Liver (tissue), 9 donors: ENCODE data around the gene FRAT1. TPM values are rescaled to one million over a fixed set of nuclear protein-coding genes. Genes with fewer than 3 reads are reported as not detected.

Experiments
- DNase-seq: peaks from one replicate; pipeline ENCODE4 v3.0.0-alpha.2; 2017; ENCODE audit warnings: low spot score
- H3K27ac ChIP-seq, 2 donors: one replicate each; pipeline ENCODE4 v1.7.0; 2013; ENCODE audit warnings: inconsistent platforms in 2 of 2, low read length in 2 of 2, control low read depth in 1 of 2, low read depth in 1 of 2, mild to moderate bottlenecking in 1 of 2
- H3K27me3 ChIP-seq, 4 donors: one replicate each; pipeline versions ENCODE4 v1.6.1 to v1.7.0; 2013; ENCODE audit warnings: low read length in 3 of 4, inconsistent platforms in 1 of 4, mild to moderate bottlenecking in 1 of 4, moderate library complexity in 1 of 4; ENCODE audit not compliant: control insufficient read depth in 4 of 4, insufficient read depth in 4 of 4
- H3K36me3 ChIP-seq, 4 donors: one replicate each; pipeline versions ENCODE4 v1.6.1 to v1.7.0; 2013; ENCODE audit warnings: low read length in 3 of 4, mild to moderate bottlenecking in 3 of 4, low read depth in 1 of 4, moderate library complexity in 1 of 4; ENCODE audit not compliant: control insufficient read depth in 4 of 4, insufficient read depth in 3 of 4
- H3K4me1 ChIP-seq, 4 donors: one replicate each; pipeline versions ENCODE4 v1.6.1 to v1.7.0; 2013; ENCODE audit warnings: low read length in 3 of 4, mild to moderate bottlenecking in 3 of 4, moderate library complexity in 1 of 4; ENCODE audit not compliant: control insufficient read depth in 4 of 4, insufficient read depth in 4 of 4
- H3K4me3 ChIP-seq, 3 donors: one replicate each; pipeline versions ENCODE4 v1.6.1 to v1.7.0; 2013; ENCODE audit warnings: low read length in 3 of 3, control low read depth in 1 of 3, low read depth in 1 of 3, mild to moderate bottlenecking in 1 of 3
- H3K9ac ChIP-seq, 2 donors: one replicate each; pipeline ENCODE4 v1.7.0; 2013; ENCODE audit warnings: low read length in 2 of 2, mild to moderate bottlenecking in 2 of 2, moderate library complexity in 2 of 2, control low read depth in 1 of 2, low read depth in 1 of 2
- H3K9me3 ChIP-seq, 4 donors: one replicate each; pipeline versions ENCODE4 v1.6.1 to v1.7.0; 2013; ENCODE audit warnings: low read length in 3 of 4; ENCODE audit not compliant: control insufficient read depth in 4 of 4
- ATF3 ChIP-seq: IDR thresholded peaks from 2 replicates; pipeline ENCODE4 v1.6.1; 2016; ENCODE audit warnings: antibody characterized with exemption
- CTCF ChIP-seq: fragments of 150-350 bp; IDR thresholded peaks from 2 replicates; pipeline ENCODE4 v1.5.1; 2017; ENCODE audit warnings: improper control_type of control experiment, low read depth, low read length; ENCODE audit not compliant: missing input control
- EGR1 ChIP-seq, 2 donors: IDR thresholded peaks; 2 replicates each; pipeline ENCODE4 v1.6.1; 2016 to 2018; ENCODE audit warnings: antibody characterized with exemption in 2 of 2, low read depth in 2 of 2
- FOXA2 ChIP-seq: IDR thresholded peaks from 2 replicates; pipeline ENCODE4 v1.6.1; 2016; ENCODE audit warnings: antibody characterized with exemption
- GABPA ChIP-seq, 2 donors: IDR thresholded peaks in 1 of 2; conservative IDR thresholded peaks in 1 of 2; 2 replicates each; pipeline ENCODE4 v1.6.1; 2016; ENCODE audit warnings: antibody characterized with exemption in 2 of 2, mild to moderate bottlenecking in 1 of 2, moderate library complexity in 1 of 2
- HNF4G ChIP-seq: IDR thresholded peaks from 2 replicates; pipeline ENCODE4 v1.6.1; 2016; ENCODE audit warnings: antibody characterized with exemption
- JUND ChIP-seq, 2 donors: IDR thresholded peaks; 2 replicates each; pipeline ENCODE4 v1.6.1; 2016; ENCODE audit warnings: antibody characterized with exemption in 2 of 2
- MAX ChIP-seq: IDR thresholded peaks from 2 replicates; pipeline ENCODE4 v1.6.1; 2016; ENCODE audit warnings: antibody characterized with exemption
- NR2F2 ChIP-seq: IDR thresholded peaks from 2 replicates; pipeline ENCODE4 v1.6.1; 2016; ENCODE audit warnings: antibody characterized with exemption
- RAD21 ChIP-seq, 2 donors: IDR thresholded peaks; 2 replicates each; pipeline ENCODE4 v1.6.1; 2016; ENCODE audit warnings: antibody characterized with exemption in 2 of 2, mild to moderate bottlenecking in 2 of 2
- REST ChIP-seq: IDR thresholded peaks from 2 replicates; pipeline ENCODE4 v1.6.1; 2016; ENCODE audit warnings: antibody characterized with exemption, mild to moderate bottlenecking
- SP1 ChIP-seq: IDR thresholded peaks from 2 replicates; pipeline ENCODE4 v1.6.1; 2018; ENCODE audit warnings: antibody characterized with exemption, mild to moderate bottlenecking
- TAF1 ChIP-seq: conservative IDR thresholded peaks from 2 replicates; pipeline ENCODE4 v1.6.1; 2016; ENCODE audit warnings: antibody characterized with exemption, mild to moderate bottlenecking
- ZBTB33 ChIP-seq: IDR thresholded peaks from 2 replicates; pipeline ENCODE4 v1.6.1; 2016; ENCODE audit warnings: antibody characterized with exemption
- WGBS: extraction: QIAGEN DNeasy Blood & Tissue Kit; methylation state at CpG from one replicate; pipeline ENCODE4 v1.1.7; 2013; 5-methylcytosine and 5-hydroxymethylcytosine counted together
- polyA plus RNA-seq, 2 donors: library from polyadenylated mRNA; stranded (reverse) in 1 of 2; unstranded in 1 of 2; fragments of 200-250 nt in 1 of 2; fragments of >200 nt in 1 of 2; fragmentation: Nextera tagmentation in 1 of 2; extraction: Ambion mirVana in 1 of 2; gene quantifications; one replicate each; pipeline versions ENCODE4 v1.2.1 to v1.2.3, GENCODE V29; 2013 to 2015
- total RNA-seq, 2 donors: library from RNA; depleted of rRNA; stranded (reverse); fragments of >200 nt; gene quantifications; one replicate each; pipeline ENCODE4 v1.2.3, GENCODE V29; 2014
- donor health status: healthy.
- donor health status: healthy.
- donor health status: healthy.
- donor health status: healthy.
- donor health status: healthy.

The FRAT1 gene
- total and polyA plus RNA-seq, 4 donors, result 4.3 to 7.4 (median 5.2) TPM

- WGBS, result 70% methylated on average over 3 of the region's 9 CpGs
- peaks cover 2 to 23% (median 10%) of the 10 kb centered on the region in 4 donors for H3K4me1 ChIP-seq
- DNase-seq, result no peak
- no peaks in the 10 kb centered on the region for H3K27me3 ChIP-seq
- H3K27ac ChIP-seq, result no peak overlapping the region
- H3K36me3 ChIP-seq, result no peaks in the 10 kb centered on the region
- H3K4me3 ChIP-seq, result no peak overlapping the region
- H3K9ac ChIP-seq, result no peak overlapping the region
- H3K9me3 ChIP-seq, result no peaks in the 10 kb centered on the region
- TF ChIP-seq NR2F2 (no peak), CTCF (no peak), ATF3 (no peak), EGR1 (IDR thresholded peaks at IDR 0.05; ENCODE audit: low read depth in 2 of 2) (no peak), JUND (IDR thresholded peaks at IDR 0.05) (no peak), REST (no peak), SP1 (no peak), MAX (no peak), FOXA2 (no peak), HNF4G (no peak), ZBTB33 (no peak), GABPA (IDR thresholded peaks at IDR 0.05 in 1 of 2, conservative IDR thresholded peaks at IDR 0.05 in 1 of 2) (no peak), RAD21 (IDR thresholded peaks at IDR 0.05) (no peak)
Measured at GRCh38 chr10:97274828-97275227, 44.2 kb upstream of the FRAT1 start.

- no peak overlapping the region for H3K9ac ChIP-seq
- TF ChIP-seq ATF3 (no peak), JUND (IDR thresholded peaks at IDR 0.05) (no peak), NR2F2 (no peak), MAX (no peak), HNF4G (no peak), RAD21 (IDR thresholded peaks at IDR 0.05) (no peak), TAF1 (no peak), GABPA (IDR thresholded peaks at IDR 0.05 in 1 of 2, conservative IDR thresholded peaks at IDR 0.05 in 1 of 2) (no peak)
- 21% methylated on average over 1 of the region's 1 CpG for WGBS
- no peaks in the 10 kb centered on the region for H3K27me3 ChIP-seq
- H3K36me3 ChIP-seq, result no peaks in the 10 kb centered on the region
- H3K4me3 ChIP-seq, result no peak overlapping the region
- peaks cover 2 to 23% (median 10%) of the 10 kb centered on the region in 4 donors for H3K4me1 ChIP-seq
- H3K9me3 ChIP-seq, result no peaks in the 10 kb centered on the region
- H3K27ac ChIP-seq, result no peak overlapping the region
- no peak for DNase-seq
Measured at GRCh38 chr10:97277551-97277950, 41.5 kb upstream of the FRAT1 start.
